Endodermal cell (in vitro differentiated cells): ENCODE data around the gene GOLT1B. TPM values are rescaled to one million over a fixed set of nuclear protein-coding genes. Genes with fewer than 3 reads are reported as not detected.

Experiments used
- DNase-seq: peaks from one replicate; pipeline ENCODE4 v3.0.0-alpha.2; 2017
- H3K27ac ChIP-seq: 2 replicates; pipeline ENCODE4 v1.5.1; 2013; ENCODE audit warnings: mild to moderate bottlenecking, low read depth, low read length, moderate library complexity
- H3K27me3 ChIP-seq: 2 replicates; pipeline ENCODE4 v1.6.1; 2013; ENCODE audit warnings: mild to moderate bottlenecking, low read length, moderate library complexity; ENCODE audit not compliant: insufficient read depth, control insufficient read depth, poor library complexity, severe bottlenecking
- H3K36me3 ChIP-seq: 2 replicates; pipeline ENCODE4 v1.7.0; 2013; ENCODE audit warnings: mild to moderate bottlenecking, low read length, moderate library complexity; ENCODE audit not compliant: control insufficient read depth, insufficient read depth
- H3K4me1 ChIP-seq: one replicate; pipeline ENCODE4 v1.7.0; 2013; ENCODE audit warnings: low read length; ENCODE audit not compliant: control insufficient read depth, insufficient read depth
- H3K4me3 ChIP-seq: 2 replicates; pipeline ENCODE4 v1.5.1; 2013; ENCODE audit warnings: mild to moderate bottlenecking, low read length, moderate library complexity
- H3K9ac ChIP-seq: 2 replicates; pipeline ENCODE4 v1.6.1; 2013; ENCODE audit warnings: mild to moderate bottlenecking, low read length, moderate library complexity; ENCODE audit not compliant: poor library complexity, severe bottlenecking; ENCODE audit errors: extremely low read depth
- H3K9me3 ChIP-seq: 2 replicates; pipeline ENCODE4 v1.6.1; 2013; ENCODE audit warnings: mild to moderate bottlenecking, low read length, moderate library complexity; ENCODE audit not compliant: control insufficient read depth
- H3K27ac Mint-ChIP-seq: 2 replicates; pipeline ENCODE4 v1.8.0; 2020; ENCODE audit warnings: mixed read lengths
- H3K27me3 Mint-ChIP-seq: 2 replicates; pipeline ENCODE4 v1.8.0; 2021; ENCODE audit warnings: mild to moderate bottlenecking, mixed read lengths; ENCODE audit not compliant: insufficient read depth
- H3K36me3 Mint-ChIP-seq: 2 replicates; pipeline ENCODE4 v1.8.0; 2020; ENCODE audit warnings: low read depth, mixed read lengths
- H3K4me1 Mint-ChIP-seq: 2 replicates; pipeline ENCODE4 v1.8.0; 2020; ENCODE audit warnings: mixed read lengths
- H3K4me3 Mint-ChIP-seq: 2 replicates; pipeline ENCODE4 v1.8.0; 2020; ENCODE audit warnings: mild to moderate bottlenecking, moderate library complexity, mixed read lengths
- H3K9me3 Mint-ChIP-seq: 2 replicates; pipeline ENCODE4 v1.8.0; 2020; ENCODE audit warnings: mild to moderate bottlenecking, mixed read lengths
- CTCF ChIP-seq: fragments of 200-600 bp; sonication (generic); conservative IDR thresholded peaks from 2 replicates; pipeline ENCODE4 v1.5.0; 2021; ENCODE audit warnings: antibody characterized with exemption, mild to moderate bottlenecking
- WGBS, 2 experiments: methylation state at CpG; one replicate each; pipeline versions ENCODE4 v1.1.5 to v1.1.7; 2013; ENCODE audit warnings: missing lambda C conversion rate in 2 of 2, mixed read lengths in 1 of 2; ENCODE audit not compliant: insufficient coverage in 1 of 2, insufficient read length in 1 of 2; 5-methylcytosine and 5-hydroxymethylcytosine counted together
- total RNA-seq, 2 donors: library from RNA; stranded (reverse); fragmentation: NEBNext Ultra II Directional in 1 of 2; extraction: Animal tissue kit (Norgen Biotek cat#: 25700) in 1 of 2; gene quantifications; 2 replicates in 1 of 2; 3 replicates in 1 of 2; pipeline ENCODE4 v1.2.1, GENCODE V29; 2021

GOLT1B gene
- total RNA-seq, 2 donors from 2014 or later = 38.2 to 67.2 TPM

GRCh38 chr12:21526721-21527345, 25.2 kb downstream of the GOLT1B start:
- 53 to 59% methylated on average over 7 to 12 of the region's 12 CpGs for WGBS, 2 experiments
- Histone ChIP-seq H3K27ac (no peak overlapping the region), H3K9me3 (no peaks in the 10 kb centered on the region), H3K4me3 (peak overlapping the region; percentile 83), H3K36me3 (no peaks in the 10 kb centered on the region), H3K27me3 (peaks cover 68% of the 10 kb centered on the region), H3K9ac (no peak overlapping the region), H3K4me1 (no peaks in the 10 kb centered on the region)
- Mint-ChIP-seq H3K4me1 (peaks cover 7% of the 10 kb centered on the region), H3K36me3 (no peaks in the 10 kb centered on the region), H3K27ac (no peak overlapping the region), H3K27me3 (peaks cover 79% of the 10 kb centered on the region), H3K9me3 (peaks cover 4% of the 10 kb centered on the region), H3K4me3 (peak overlapping the region; percentile 60)
- DNase-seq = no peak
- TF ChIP-seq CTCF = no peak

- H3K9ac ChIP-seq = no peak overlapping the region
- H3K27ac Mint-ChIP-seq = no peak overlapping the region
- peak; percentile 93 for DNase-seq
- H3K27me3 Mint-ChIP-seq = peaks cover 78% of the 10 kb centered on the region
- no peaks in the 10 kb centered on the region for H3K36me3 ChIP-seq
- peak overlapping the region; percentile 83 for H3K4me3 ChIP-seq
- TF ChIP-seq CTCF = peak; percentile 39
- peaks cover 74% of the 10 kb centered on the region for H3K27me3 ChIP-seq
- H3K9me3 Mint-ChIP-seq = peaks cover 4% of the 10 kb centered on the region
- no peaks in the 10 kb centered on the region for H3K4me1 ChIP-seq
- H3K27ac ChIP-seq = no peak overlapping the region
- 0 to 1% methylated on average over 23 to 57 of the region's 57 CpGs for WGBS, 2 experiments
- peaks cover 7% of the 10 kb centered on the region for H3K4me1 Mint-ChIP-seq
- H3K9me3 ChIP-seq = no peaks in the 10 kb centered on the region
- no peaks in the 10 kb centered on the region for H3K36me3 Mint-ChIP-seq
- H3K4me3 Mint-ChIP-seq = peak overlapping the region; percentile 60
These were observed 26.0 kb downstream of the GOLT1B start for GRCh38 chr12:21527451-21528180.

- H3K9me3 ChIP-seq = no peaks in the 10 kb centered on the region
- WGBS, 2 experiments = 86 to 100% methylated on average over 1 to 5 of the region's 5 CpGs
- no peaks in the 10 kb centered on the region for H3K36me3 ChIP-seq
- Mint-ChIP-seq H3K27me3 (peaks cover 80% of the 10 kb centered on the region), H3K9me3 (peaks cover 4% of the 10 kb centered on the region), H3K27ac (no peak overlapping the region), H3K4me3 (no peak overlapping the region), H3K36me3 (no peaks in the 10 kb centered on the region), H3K4me1 (peaks cover 7% of the 10 kb centered on the region)
- TF ChIP-seq CTCF = no peak
- no peak overlapping the region for H3K27ac ChIP-seq
- no peak overlapping the region for H3K4me3 ChIP-seq
- H3K9ac ChIP-seq = no peak overlapping the region
- H3K27me3 ChIP-seq = peaks cover 74% of the 10 kb centered on the region
- H3K4me1 ChIP-seq = no peaks in the 10 kb centered on the region
- DNase-seq = no peak
These were observed 27.4 kb downstream of the GOLT1B start for GRCh38 chr12:21528953-21529352.
